GM12872 (cell line): Measurements from ENCODE around the gene KRT16.
"Not testable (repeated sequence)": the region's sequence is repeated elsewhere in the genome, so short reads cannot be mapped to it uniquely, and the experiment has no call there.

ENCODE experiments used
- CTCF ChIP-seq: IDR thresholded peaks from 3 replicates; pipeline ENCODE4 v1.5.1; 2011; ENCODE audit warnings: low read depth, mild to moderate bottlenecking, low read length, moderate library complexity; ENCODE audit not compliant: insufficient read depth

Gene KRT16

GRCh38 chr17:41612376-41613160 lies at the start of gene KRT16:
Gene KRT16 (minus strand): TSS chr17:41612767. CDS start chr17:41612688, 79 bp downstream.
- TF ChIP-seq CTCF, result not testable (repeated sequence)

- no peak for TF ChIP-seq CTCF
Observed at GRCh38 chr17:41660221-41660711, 47.7 kb upstream of the KRT16 start.

GRCh38 chr17:41659427-41660212 lies 47.1 kb upstream of the KRT16 start:
- no peak for TF ChIP-seq CTCF

GRCh38 chr17:41658846-41659245 lies 46.3 kb upstream of the KRT16 start:
- no peak for TF ChIP-seq CTCF

- TF ChIP-seq CTCF, result no peak
Observed at GRCh38 chr17:41657936-41658335, 45.4 kb upstream of the KRT16 start.

- TF ChIP-seq CTCF, result no peak
Observed at GRCh38 chr17:41657176-41657754, 44.7 kb upstream of the KRT16 start.
